GM10266 (cell line): Measurements from ENCODE around the gene USP6.
"Not testable (repeated sequence)": the region's sequence is repeated elsewhere in the genome, so short reads cannot be mapped to it uniquely, and the experiment has no call there.

Experiments
- DNase-seq: peaks from one replicate; pipeline ENCODE4 v3.0.0; 2012; ENCODE audit errors: extremely low spot score
- TF ChIP-seq, protein P1 (sequence below): IDR thresholded peaks from 2 replicates; pipeline ENCODE4 v1.5.1; 2012; ENCODE audit warnings: mild to moderate bottlenecking, low read depth; ENCODE audit not compliant: control insufficient read depth, insufficient read depth; ENCODE audit errors: missing control alignments

The USP6 gene

DNA sequence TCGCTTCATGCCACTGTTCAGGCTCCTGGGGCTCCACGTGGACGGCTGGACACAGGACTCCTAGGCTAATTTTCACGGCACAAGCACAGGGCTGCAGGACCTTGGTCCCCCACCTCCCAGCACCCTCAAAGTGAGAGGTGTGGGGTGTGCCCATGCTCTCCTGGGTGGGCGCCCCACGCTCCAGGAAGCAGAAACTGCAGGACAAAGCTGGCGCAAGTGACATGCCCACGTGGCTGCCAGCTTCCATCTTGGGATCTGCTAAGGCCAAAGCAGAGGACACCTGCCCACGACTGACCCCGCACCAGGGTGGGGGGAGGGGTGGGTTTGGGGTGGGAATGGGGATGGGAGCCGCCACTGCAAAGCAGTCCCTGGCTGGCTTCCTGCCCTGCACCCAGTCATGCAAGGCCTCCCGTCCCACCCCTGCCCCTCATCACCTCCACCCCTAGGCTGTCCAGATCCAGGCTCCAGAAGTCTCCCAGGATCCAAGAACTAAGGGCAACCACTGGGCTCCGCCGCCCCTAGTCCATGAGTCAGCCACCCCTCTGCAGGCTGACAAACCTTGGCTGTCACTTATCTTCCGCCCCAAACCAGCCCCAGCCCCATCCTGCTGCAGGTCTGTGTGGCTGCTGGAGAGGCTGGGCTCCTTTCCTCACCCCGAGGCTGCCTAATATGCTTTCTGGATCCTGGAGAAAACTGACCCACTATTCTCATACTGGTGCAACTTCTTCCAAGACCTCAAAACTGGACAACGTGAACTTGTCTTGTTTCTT lies 11.1 kb downstream of the USP6 start:
- TF ChIP-seq, protein P1, sequence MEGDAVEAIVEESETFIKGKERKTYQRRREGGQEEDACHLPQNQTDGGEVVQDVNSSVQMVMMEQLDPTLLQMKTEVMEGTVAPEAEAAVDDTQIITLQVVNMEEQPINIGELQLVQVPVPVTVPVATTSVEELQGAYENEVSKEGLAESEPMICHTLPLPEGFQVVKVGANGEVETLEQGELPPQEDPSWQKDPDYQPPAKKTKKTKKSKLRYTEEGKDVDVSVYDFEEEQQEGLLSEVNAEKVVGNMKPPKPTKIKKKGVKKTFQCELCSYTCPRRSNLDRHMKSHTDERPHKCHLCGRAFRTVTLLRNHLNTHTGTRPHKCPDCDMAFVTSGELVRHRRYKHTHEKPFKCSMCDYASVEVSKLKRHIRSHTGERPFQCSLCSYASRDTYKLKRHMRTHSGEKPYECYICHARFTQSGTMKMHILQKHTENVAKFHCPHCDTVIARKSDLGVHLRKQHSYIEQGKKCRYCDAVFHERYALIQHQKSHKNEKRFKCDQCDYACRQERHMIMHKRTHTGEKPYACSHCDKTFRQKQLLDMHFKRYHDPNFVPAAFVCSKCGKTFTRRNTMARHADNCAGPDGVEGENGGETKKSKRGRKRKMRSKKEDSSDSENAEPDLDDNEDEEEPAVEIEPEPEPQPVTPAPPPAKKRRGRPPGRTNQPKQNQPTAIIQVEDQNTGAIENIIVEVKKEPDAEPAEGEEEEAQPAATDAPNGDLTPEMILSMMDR, result no peak
- DNase-seq, result no peak

DNA sequence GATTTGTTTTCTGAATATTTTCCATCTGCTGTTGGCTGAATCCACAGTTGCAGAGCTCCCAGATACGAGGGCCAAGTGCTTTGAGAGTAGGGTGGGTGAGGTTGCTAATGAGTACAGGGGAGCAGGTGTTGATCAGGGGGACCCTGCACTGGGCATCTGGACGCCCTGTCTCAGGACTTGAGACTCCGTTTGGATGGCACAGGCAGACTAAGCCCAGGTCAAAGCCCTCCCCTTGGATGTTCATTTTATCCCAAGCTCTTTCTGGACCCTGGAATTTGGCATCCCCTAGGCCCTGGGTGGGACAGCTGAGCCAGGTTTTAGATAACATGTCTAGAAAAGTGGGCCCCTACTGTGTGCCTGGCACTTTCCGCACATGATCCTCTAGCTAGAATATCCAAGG lies 12.1 kb downstream of the USP6 start:
- TF ChIP-seq, protein P1, result no peak
- no peak for DNase-seq

DNA sequence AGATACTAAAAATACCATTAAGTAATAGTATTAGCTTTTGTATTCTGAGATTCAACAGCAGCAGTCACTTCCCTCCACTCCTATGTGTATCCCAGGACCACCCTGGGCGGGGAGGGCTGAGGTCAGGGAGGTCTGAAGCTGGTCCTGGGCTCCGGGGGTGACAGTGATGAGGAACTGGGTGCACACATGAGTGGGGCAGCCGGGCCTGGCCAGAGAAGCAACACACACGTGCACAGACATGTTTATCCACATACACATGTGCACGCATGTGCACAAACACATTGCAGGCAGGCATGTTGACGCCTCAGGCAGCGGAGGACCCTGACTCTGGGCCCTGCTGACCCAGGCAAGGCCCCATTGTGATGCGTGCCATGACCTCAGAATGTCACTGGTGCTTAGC lies 12.6 kb downstream of the USP6 start:
- DNase-seq, result not testable (repeated sequence)

GRCh38 chr17:5128905-5129535 lies 13.2 kb downstream of the USP6 start:
- TF ChIP-seq, protein P1, result no peak
- DNase-seq, result no peak

DNA sequence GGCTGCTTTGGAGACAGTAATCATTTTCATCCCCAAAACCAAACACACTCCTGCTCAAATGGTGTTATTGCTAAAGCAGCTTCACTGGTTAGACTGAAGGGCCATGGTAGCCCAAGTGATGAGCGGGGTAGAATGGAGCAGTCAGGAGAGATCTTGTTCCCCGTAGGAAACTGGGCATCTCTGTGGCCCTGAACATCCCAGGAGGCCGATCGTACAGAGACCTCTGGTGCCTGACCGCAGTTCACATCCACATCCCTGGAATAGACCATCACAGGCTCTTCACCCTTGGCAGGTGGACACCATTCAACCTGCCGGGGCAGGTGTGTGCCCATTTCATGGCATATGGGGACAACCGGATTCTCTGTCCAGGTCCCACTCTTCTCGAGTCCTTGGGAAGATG lies 13.9 kb downstream of the USP6 start:
- not testable (repeated sequence) for DNase-seq

DNA sequence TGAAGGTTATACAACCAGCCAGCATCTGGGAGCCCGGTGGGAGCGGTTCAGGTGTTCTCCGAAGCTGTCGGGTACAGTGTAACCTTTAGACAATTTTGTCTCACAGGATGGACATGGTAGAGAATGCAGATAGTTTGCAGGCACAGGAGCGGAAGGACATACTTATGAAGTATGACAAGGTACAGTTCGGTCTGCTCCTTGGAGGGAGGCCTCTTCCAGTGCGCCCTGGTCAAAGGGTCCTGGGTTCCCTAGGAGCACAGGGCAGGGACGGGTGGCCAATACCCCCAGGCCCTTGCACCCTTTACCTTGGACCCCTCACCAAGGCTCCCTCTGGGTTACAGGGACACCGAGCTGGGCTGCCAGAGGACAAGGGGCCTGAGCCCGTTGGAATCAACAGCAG lies 14.4 kb downstream of the USP6 start:
- DNase-seq, result not testable (repeated sequence)

DNA sequence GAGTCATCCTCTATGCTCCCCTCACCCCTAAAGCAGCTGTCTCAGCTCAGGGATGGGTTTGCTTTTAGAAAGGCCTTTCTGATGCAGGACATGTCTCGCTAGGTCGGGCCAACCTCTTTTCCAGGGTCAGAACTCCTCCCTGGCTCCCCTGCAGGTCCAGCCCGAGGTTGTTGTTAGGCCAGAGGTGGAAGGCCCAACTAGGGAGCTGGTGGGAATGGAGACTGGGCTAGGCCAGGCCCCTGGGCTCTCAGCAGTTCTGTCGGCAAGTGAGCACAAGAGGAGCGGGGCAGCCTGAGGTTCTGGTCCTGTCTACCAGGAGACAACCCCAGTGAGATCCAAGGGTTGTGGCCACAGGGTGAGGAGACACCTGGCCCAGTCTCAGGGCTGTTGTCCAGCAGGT lies 14.9 kb downstream of the USP6 start:
- not testable (repeated sequence) for DNase-seq

- TF ChIP-seq, protein P1, result no peak
- DNase-seq, result no peak
Observed at GRCh38 chr17:5131146-5131715, 15.4 kb downstream of the USP6 start.

DNA sequence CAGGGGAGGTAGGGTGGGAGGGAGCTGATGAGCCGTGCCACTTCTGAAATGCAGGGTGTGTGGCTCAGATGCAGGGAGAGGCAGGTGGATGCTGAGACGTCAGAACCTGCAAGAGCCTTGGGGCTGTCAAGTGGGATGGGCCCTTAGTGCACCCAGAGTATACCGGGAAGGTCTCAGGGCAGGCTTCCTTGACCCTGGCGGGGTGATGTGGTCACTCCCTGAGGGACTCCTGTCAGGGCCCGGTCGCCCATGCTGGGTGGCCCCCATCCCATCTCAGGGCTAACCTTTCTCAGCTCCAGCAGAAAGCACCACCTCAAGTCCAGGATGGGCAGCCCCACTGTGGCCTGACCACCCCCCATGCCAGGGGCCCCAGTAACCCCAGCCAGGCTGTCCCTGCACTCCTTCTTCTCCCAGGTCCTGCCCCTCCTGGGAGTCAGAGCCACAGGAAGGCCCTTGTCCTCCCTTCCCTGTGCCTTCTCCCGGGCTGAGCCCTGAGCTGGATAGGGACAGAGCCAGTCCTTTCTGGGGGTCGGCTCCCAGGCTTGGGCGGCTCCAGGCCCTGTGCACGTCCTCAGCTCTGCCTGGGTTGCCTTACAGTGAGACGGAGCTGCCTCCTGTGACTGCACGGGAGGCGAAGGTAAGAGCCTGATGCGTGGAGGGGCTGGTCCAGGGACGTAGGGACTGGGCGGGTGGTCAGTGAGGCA lies 16.1 kb downstream of the USP6 start:
- not testable (repeated sequence) for DNase-seq

DNA sequence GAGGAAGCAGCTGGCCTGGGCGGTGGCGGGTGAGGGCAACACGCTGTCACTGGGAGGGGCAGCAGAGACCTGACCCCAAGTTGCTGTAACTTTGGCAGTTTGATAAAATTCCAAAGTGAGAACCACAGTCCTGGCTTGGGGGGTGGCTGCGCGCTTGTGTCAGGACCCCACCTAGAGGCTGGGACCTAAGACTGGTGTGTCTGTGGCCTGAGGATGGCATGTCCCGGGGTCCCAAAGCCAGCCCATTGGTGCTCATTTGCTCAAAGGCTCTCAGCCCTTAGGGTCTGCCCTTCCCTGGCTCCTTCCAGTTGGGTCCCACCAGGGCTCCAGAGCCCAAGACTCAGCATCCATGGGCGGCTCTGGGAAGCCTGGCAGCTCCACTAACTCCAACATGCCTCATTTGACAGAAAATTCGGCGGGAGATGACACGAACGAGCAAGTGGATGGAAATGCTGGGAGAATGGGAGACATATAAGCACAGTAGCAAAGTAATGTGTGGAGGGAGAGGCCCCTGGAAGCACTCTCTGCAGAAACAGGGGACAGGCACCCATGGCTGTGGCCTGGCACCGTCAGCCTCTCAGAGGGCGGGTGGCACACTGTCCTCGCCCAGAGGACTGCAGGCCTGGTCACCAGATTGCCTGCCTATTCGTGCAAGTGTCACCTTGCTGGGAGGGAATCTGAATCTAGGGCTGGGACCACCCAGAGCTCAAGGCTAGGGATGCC lies 16.8 kb downstream of the USP6 start:
- DNase-seq, result not testable (repeated sequence)
